GM18505 (cell line): ENCODE data around the gene DNAJB1.
A peak's percentile ranks its signal among the peaks of the same experiment; 100 is the strongest.
"Not testable (repeated sequence)": the region's sequence is repeated elsewhere in the genome, so short reads cannot be mapped to it uniquely, and the experiment has no call there.

Source experiments
- ATAC-seq: cut with Tn5 transposase; IDR thresholded peaks from one replicate; pipeline ENCODE4 v1.9.1; 2021; ENCODE audit not compliant: unreplicated experiment
- POLR2A ChIP-seq: IDR thresholded peaks from 4 replicates; pipeline ENCODE4 v1.6.1; 2011; ENCODE audit warnings: borderline replicate concordance; ENCODE audit not compliant: insufficient read depth, insufficient read length; ENCODE audit errors: extremely low read depth

The DNAJB1 gene

DNA sequence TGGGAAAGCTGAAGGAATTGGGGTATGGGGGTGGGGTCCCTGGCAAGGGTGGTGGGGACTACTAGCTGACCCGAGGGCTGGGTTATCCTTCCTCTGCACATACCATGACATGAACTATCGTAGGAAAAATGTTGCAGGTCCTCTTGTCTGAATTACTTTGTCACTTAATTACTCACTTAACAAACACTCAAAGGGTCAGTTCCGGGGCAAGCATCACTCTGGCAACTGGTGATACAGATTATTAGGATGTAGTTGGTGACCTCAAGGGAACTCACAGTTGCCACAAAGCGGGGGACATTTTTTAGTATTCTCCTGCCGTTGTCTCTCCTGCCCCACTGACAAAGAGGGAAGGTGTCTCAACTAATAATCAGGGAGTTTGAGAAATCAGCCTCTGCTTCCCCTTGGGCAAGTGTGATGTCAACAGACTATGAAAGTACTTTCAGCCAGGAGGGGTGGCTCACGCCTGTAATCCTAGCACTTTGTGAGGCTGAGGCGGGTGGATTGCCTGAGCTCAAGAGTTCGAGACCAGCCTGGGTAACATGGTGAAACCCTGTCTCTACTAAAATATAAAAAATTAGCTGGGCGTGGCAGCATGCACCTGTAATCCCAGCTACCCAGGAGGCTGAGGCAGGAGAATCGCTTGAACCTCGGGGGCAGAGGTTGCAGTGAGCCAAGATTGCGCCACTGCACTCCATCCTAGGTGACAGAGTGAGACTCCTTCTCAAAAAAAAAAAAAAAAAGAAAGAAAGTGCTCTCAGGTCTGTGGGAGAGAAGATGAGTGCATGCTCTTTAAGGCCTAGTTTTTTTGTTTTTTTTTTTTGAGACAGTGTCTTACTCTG, 10.3 kb downstream of the DNAJB1 start:
- TF ChIP-seq POLR2A: no peak
- ATAC-seq: no peak

GRCh38 chr19:14505488-14506239, 12.5 kb downstream of the DNAJB1 start:
- TF ChIP-seq POLR2A: no peak
- no peak for ATAC-seq

DNA sequence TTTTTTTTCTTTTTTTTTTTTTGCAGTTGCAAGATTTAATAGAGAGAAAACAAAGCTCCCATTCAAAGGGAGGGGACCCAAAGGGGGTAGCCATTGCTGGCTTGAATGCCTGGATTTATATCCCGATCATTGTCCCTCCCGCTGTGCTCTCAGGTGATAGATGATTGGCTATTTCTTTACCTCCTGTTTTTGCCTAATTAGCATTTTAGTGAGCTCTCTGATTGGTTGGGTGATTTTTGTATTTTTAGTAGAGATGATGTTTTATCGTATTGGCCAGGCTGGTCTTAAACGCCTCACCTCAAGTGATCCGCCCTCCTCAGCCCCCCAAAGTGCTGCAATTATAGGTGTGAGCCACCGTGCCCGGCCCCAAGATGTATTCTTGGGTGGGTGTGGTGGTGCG, 13.6 kb downstream of the DNAJB1 start:
- not testable (repeated sequence) for ATAC-seq

DNA sequence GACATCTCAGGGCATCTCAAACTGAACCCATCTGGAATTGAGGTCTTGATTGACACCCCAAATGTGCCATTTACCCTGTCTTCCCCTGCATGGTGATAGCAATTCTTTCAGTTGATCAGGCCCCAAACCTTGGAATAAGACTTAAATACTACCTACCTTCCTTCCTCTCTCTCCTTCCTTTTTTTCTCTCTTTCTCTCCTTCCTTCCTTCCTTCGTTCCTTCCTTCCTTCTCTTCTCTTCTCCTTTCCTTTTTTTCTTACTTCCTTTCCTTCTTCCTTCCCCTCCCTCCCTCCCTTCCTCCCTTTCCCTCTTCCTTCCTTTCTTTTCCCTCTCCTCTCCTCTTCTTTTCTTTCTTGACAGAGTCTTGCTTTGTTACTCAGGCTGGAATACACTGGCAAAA, 14.9 kb downstream of the DNAJB1 start:
- no peak for TF ChIP-seq POLR2A
- no peak for ATAC-seq

DNA sequence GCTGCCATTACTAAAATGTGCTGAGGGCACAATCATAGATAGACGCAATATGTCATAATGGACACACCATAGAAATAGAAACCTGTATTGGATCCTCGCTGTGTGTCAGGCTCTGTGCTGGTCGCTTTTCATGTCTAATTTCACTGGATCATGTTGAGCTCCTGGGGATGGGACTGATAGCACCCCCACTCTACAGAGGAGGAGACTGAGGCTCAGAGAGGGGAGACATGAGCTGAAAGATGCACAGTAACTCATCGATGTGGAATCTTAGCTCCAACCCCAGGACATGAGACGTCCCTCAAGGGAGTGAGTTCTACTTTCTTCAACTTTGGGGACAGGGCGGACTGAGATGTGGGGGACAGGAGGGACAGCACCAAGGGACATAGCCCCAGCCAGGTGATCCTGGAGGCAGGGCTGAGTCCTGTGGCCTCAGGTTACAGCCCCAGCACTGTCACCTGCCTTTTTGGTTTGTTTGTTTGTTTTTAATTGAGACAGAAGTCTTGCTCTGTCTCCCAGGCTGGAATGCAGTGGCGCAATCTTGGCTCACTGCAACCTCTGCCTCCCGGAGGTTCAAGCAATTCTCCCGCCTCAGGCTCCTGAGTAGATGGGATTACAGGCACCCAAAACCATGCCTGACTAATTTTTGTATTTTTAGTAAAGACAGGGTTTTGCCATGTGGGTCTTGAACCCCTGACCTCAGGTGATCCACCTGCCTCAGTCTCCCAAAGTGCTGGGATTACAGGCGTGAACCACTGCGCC, 15.7 kb downstream of the DNAJB1 start:
- TF ChIP-seq POLR2A: no peak
- no peak for ATAC-seq

GRCh38 chr19:14497228-14497921, 20.8 kb downstream of the DNAJB1 start:
- ATAC-seq: no peak
- no peak for TF ChIP-seq POLR2A

DNA sequence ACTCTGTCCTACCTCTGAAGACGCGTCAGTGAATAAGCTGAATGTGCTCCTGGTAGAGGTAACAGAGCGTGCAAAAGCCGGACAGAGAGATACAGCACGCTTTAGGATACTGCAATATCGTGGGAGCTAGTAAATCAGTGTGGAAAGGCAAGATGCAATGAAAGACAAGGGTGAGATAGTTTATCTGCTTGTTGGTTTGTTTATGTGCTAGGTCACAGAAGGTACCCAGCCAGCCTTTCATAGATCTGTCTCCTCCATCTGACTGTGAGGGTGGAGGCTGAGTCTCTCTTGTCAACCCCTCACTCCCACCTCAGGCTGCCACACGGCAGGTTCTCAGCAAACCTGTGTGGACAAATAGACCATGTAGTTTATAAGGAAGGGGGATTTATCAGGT, 21.4 kb downstream of the DNAJB1 start:
- no peak for TF ChIP-seq POLR2A
- no peak for ATAC-seq

GRCh38 chr19:14496029-14496833, 22.0 kb downstream of the DNAJB1 start, which contains the start of gene GIPC1:
Gene GIPC1 (minus strand): TSS chr19:14496127. CDS start chr19:14482976, 13,151 bp downstream.
- TF ChIP-seq POLR2A: no peak
- peak; percentile 64 for ATAC-seq

DNA sequence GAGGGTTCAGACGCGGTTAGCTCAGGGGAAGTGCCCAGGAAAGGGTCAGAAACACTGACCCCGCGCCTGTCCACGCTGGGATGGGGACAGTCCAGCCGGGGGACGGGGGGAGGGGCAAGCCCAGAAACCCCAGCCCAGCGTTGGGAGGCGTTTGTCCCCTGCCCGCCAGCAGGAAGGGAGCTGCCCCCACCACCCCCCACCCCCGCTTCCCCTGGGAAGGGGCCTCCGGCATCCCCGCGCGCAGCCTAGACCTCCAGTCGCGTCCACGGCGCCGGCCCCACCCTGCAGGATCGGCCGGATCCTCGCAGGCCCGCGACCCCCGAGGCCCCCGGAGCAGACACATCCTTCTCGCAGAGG, 22.5 kb downstream of the DNAJB1 start:
- ATAC-seq: no peak

DNA sequence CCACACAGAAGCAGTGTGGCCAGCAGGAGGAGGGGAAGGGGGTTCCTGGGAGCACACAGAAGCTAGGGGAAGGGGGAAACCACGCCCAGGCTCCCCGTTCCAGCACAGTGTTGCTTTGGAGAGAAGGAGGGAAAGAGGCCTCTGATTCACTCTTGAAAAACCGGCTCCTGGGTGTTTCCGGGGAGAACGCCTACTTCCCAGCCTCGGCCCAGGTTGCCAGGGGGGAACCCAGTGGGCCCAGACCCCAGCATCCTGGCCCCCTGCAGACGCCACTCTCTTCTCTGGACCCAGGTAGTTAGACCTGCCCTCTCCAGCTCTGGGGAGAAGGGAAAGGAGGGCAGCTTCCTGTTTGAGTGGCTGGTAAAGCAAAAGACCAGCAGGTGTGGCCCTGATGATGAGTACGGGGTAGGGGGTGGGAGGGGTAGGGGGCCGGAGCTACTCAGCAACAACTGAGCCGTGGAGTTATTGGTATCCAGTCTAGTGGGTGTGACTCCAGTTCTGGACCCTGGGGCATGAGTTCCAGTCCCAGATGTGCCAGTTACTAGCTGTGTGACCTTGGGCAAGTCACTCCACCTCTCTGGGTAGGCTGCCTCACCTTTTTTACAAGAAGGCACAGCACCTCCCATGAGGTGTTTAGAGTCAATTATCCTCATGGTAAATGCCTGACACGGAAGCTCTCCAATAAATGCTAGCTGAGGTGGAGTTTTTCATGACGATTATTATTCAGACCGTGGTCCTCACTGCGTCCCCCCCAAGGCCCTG, 23.1 kb downstream of the DNAJB1 start:
- ATAC-seq: no peak
- TF ChIP-seq POLR2A: no peak

More for the DNA sequence above, 22.5 kb downstream of the DNAJB1 start:
- no peak for TF ChIP-seq POLR2A

- no peak for ATAC-seq
- TF ChIP-seq POLR2A: no peak
Measured at GRCh38 chr19:14494411-14494810, 23.8 kb downstream of the DNAJB1 start.
